ENCODE results near the gene FBXO27.

The FBXO27 gene

GRCh38 chr19:38985262-38985661 is 47.1 kb downstream of the FBXO27 start:
- DNase-seq = no peak

- DNase-seq = no peak
Observed at GRCh38 chr19:38980583-38981374, 51.6 kb downstream of the FBXO27 start.

- DNase-seq = no peak
Observed at GRCh38 chr19:38979812-38980211, 52.5 kb downstream of the FBXO27 start.

- no peak for DNase-seq
Observed at GRCh38 chr19:38978326-38978689, 54.0 kb downstream of the FBXO27 start.

GRCh38 chr19:38977445-38978325 is 54.7 kb downstream of the FBXO27 start:
- DNase-seq = no peak

- DNase-seq = no peak
Observed at GRCh38 chr19:38975861-38976271, 56.5 kb downstream of the FBXO27 start.

GRCh38 chr19:38975214-38975860 is 57.0 kb downstream of the FBXO27 start, which contains the start of gene FBXO17:
FBXO17 (minus strand) TSS chr19:38975742; CDS start chr19:38950319, 25,423 bp downstream.
- DNase-seq = no peak

GRCh38 chr19:38974624-38975213 is 57.6 kb downstream of the FBXO27 start:
- DNase-seq = no peak

All from CD4-positive, alpha-beta T cell treated with Interferon alpha-2 for 1 hour (primary cell).